HL-60 (cell line): ENCODE data around the gene BICRAL.
"Not testable (repeated sequence)": the region's sequence is repeated elsewhere in the genome, so short reads cannot be mapped to it uniquely, and the experiment has no call there.

ENCODE experiments used
- DNase-seq, 2 experiments: peaks; one replicate each; pipeline ENCODE4 v3.0.0-alpha.2; 2010 to 2020; ENCODE audit warnings: low read depth in 1 of 2, low spot score in 1 of 2
- H3K27ac ChIP-seq: fragments of 250-450 bp; sonication (Bioruptor Pico); replicated peaks from 2 replicates; pipeline ENCODE4 v1.5.1; 2020; ENCODE audit warnings: mild to moderate bottlenecking, moderate library complexity
- H3K27me3 ChIP-seq: fragments of 250-450 bp; sonication (Bioruptor Pico); 2 replicates; pipeline ENCODE4 v1.5.1; 2021; ENCODE audit warnings: mild to moderate bottlenecking, moderate library complexity; ENCODE audit not compliant: insufficient read depth, poor library complexity, severe bottlenecking
- H3K4me3 ChIP-seq: replicated peaks from 2 replicates; pipeline ENCODE4 v1.5.1; 2011; ENCODE audit warnings: mild to moderate bottlenecking, control low read depth, low read length; ENCODE audit not compliant: insufficient read depth
- GABPA ChIP-seq: IDR thresholded peaks from 2 replicates; pipeline ENCODE4 v1.6.1; 2012; ENCODE audit warnings: low read depth
- POLR2AphosphoS5 ChIP-seq: IDR thresholded peaks from 2 replicates; pipeline ENCODE4 v1.6.1; 2012; ENCODE audit warnings: low read depth
- SPI1 ChIP-seq: IDR thresholded peaks from 2 replicates; pipeline ENCODE4 v1.6.1; 2012; ENCODE audit warnings: low read depth, mild to moderate bottlenecking, borderline replicate concordance
- long read RNA-seq: library from polyadenylated mRNA; unstranded; transcript quantifications from one replicate; pipeline ENCODE4 v2.0.0, GENCODE V29; 2020
- TF ChIP-seq, protein P1 (sequence below): IDR thresholded peaks from 2 replicates; pipeline ENCODE4 v1.6.1; 2012; ENCODE audit warnings: low read depth; ENCODE audit not compliant: insufficient replicate concordance
- TF ChIP-seq, protein P2 (sequence below): IDR thresholded peaks from one replicate; pipeline ENCODE4 v1.5.1; 2011; ENCODE audit warnings: low read length, control low read depth, inconsistent platforms; ENCODE audit not compliant: insufficient read depth

BICRAL gene, protein sequence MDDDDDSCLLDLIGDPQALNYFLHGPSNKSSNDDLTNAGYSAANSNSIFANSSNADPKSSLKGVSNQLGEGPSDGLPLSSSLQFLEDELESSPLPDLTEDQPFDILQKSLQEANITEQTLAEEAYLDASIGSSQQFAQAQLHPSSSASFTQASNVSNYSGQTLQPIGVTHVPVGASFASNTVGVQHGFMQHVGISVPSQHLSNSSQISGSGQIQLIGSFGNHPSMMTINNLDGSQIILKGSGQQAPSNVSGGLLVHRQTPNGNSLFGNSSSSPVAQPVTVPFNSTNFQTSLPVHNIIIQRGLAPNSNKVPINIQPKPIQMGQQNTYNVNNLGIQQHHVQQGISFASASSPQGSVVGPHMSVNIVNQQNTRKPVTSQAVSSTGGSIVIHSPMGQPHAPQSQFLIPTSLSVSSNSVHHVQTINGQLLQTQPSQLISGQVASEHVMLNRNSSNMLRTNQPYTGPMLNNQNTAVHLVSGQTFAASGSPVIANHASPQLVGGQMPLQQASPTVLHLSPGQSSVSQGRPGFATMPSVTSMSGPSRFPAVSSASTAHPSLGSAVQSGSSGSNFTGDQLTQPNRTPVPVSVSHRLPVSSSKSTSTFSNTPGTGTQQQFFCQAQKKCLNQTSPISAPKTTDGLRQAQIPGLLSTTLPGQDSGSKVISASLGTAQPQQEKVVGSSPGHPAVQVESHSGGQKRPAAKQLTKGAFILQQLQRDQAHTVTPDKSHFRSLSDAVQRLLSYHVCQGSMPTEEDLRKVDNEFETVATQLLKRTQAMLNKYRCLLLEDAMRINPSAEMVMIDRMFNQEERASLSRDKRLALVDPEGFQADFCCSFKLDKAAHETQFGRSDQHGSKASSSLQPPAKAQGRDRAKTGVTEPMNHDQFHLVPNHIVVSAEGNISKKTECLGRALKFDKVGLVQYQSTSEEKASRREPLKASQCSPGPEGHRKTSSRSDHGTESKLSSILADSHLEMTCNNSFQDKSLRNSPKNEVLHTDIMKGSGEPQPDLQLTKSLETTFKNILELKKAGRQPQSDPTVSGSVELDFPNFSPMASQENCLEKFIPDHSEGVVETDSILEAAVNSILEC
- long read RNA-seq, partial matches to known transcripts: 8 of 11 reads
- long read RNA-seq, other reads (novel, unspliced or antisense): 3 of 11 reads

DNA sequence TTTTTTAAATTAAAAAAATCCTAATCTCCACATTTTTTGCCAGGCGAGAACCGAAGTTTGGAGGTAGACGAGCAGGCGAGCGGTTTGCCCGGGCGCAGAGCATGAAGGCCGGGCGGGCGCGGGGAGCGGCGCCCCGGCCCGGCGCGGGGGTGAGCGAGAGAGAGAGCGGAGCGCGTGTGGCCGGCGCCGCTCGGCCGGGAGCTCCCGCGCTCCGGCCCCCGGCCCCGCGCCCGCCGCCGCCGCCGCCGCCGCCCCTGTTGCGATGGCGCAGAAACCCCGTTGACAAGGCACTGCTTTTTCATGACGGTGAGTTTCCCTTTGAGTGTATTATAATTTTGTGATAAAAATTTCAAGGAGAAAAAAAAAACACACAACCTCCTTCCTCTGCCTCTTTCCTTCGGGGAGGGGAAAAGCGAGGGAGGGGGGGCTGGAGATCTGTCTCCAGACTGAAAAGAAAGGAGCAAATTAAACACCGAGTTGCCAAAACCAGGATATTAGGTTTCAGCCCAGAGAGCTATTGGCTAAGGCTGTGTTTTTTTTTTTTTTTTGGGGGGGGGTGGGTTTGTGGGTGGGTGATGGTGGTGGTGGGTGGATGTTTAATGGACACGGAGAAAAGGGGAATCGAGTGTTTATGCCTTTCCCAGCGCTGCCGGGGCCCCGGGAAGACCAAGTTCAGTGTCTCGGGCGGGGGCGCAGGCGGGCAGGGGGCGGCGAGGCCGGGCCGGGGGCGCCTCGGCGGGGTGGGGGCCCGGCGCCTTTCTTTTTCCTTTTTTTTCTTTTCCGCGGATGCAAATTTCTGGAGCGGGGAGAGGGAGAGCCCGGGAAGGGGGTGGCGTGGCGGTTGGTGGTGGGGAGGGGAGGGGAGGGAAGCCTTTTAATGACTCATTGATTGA, at the start of gene BICRAL:
Gene BICRAL, plus strand, starts transcription at position 257 of the 893 bp plus-strand sequence. CDS start 39,971 bp downstream, outside the sequence.
- peak within 1 kb of the TSS; percentile 99 for H3K27ac ChIP-seq
- peak within 1 kb of the TSS; percentile 50 for H3K4me3 ChIP-seq
- peak; percentile 44 to 49 for DNase-seq
- H3K27me3 ChIP-seq: no peaks in the 10 kb centered on the region
- TF ChIP-seq, protein P1, sequence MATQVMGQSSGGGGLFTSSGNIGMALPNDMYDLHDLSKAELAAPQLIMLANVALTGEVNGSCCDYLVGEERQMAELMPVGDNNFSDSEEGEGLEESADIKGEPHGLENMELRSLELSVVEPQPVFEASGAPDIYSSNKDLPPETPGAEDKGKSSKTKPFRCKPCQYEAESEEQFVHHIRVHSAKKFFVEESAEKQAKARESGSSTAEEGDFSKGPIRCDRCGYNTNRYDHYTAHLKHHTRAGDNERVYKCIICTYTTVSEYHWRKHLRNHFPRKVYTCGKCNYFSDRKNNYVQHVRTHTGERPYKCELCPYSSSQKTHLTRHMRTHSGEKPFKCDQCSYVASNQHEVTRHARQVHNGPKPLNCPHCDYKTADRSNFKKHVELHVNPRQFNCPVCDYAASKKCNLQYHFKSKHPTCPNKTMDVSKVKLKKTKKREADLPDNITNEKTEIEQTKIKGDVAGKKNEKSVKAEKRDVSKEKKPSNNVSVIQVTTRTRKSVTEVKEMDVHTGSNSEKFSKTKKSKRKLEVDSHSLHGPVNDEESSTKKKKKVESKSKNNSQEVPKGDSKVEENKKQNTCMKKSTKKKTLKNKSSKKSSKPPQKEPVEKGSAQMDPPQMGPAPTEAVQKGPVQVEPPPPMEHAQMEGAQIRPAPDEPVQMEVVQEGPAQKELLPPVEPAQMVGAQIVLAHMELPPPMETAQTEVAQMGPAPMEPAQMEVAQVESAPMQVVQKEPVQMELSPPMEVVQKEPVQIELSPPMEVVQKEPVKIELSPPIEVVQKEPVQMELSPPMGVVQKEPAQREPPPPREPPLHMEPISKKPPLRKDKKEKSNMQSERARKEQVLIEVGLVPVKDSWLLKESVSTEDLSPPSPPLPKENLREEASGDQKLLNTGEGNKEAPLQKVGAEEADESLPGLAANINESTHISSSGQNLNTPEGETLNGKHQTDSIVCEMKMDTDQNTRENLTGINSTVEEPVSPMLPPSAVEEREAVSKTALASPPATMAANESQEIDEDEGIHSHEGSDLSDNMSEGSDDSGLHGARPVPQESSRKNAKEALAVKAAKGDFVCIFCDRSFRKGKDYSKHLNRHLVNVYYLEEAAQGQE: no peak
- TF ChIP-seq GABPA: no peak
- no peak for TF ChIP-seq POLR2AphosphoS5
- TF ChIP-seq SPI1: no peak
- TF ChIP-seq, protein P2, sequence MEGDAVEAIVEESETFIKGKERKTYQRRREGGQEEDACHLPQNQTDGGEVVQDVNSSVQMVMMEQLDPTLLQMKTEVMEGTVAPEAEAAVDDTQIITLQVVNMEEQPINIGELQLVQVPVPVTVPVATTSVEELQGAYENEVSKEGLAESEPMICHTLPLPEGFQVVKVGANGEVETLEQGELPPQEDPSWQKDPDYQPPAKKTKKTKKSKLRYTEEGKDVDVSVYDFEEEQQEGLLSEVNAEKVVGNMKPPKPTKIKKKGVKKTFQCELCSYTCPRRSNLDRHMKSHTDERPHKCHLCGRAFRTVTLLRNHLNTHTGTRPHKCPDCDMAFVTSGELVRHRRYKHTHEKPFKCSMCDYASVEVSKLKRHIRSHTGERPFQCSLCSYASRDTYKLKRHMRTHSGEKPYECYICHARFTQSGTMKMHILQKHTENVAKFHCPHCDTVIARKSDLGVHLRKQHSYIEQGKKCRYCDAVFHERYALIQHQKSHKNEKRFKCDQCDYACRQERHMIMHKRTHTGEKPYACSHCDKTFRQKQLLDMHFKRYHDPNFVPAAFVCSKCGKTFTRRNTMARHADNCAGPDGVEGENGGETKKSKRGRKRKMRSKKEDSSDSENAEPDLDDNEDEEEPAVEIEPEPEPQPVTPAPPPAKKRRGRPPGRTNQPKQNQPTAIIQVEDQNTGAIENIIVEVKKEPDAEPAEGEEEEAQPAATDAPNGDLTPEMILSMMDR: no peak

DNA sequence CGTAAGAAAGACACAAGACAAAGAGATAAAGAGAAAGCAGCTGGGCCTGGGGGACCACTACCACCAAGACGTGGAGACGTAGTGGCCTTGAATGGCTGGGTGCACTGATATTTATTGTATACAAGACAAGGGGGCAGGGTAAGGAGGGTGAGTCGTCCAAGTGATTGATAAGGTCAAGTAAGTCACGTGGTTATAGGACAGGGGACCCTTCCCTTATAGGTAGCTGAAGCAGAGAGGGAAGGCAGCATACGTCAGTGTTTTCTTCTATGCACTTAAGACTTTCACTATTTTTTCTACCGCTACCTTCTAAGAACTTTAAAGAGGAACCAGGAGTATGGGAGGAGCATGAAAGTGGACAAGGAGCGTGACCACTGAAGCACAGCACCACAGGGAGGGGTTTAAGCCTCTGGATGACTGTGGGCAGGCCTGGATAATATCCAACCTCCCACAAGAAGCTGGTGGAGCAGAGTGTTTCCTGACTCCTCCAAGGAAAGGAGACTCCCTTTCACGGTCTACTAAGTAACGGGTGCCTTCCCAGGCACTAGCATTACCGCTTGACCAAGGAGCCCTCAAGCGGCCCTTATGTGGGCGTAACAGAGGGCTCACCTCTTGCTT, 47.9 kb upstream of the BICRAL start:
- H3K27me3 ChIP-seq, H3K4me3 ChIP-seq, H3K27ac ChIP-seq, DNase-seq: not testable (repeated sequence)

DNA sequence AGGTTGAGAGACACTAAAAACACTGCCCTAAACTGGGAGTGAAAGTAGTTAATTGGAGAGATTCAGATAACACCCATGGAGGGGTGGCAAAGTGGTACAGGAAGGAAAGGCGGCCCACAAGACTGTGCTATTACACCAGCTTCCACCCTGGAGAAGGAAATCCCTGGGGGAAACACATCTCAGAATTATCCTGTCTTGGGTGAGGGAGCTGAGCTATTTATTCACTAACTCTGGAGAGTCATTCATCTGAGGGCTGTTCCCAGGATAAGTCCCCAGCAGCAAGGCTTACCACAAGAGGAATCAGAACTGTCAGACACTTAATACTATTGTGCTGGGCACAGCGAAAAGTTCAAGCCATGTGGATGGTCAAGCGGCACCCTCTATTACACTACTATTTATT, 45.9 kb upstream of the BICRAL start:
- DNase-seq: no peak
- Histone ChIP-seq H3K27me3 (no peaks in the 10 kb centered on the region), H3K4me3 (no peak overlapping the region), H3K27ac (no peak overlapping the region)
- TF ChIP-seq, protein P2: no peak
- TF ChIP-seq, protein P1: no peak
- TF ChIP-seq POLR2AphosphoS5 (no peak), GABPA (no peak), SPI1 (no peak)
